Mesothelial cell of epicardium (in vitro differentiated cells): ENCODE results near the gene KLHL18. TPM values are rescaled to one million over a fixed set of nuclear protein-coding genes. Genes with fewer than 3 reads are reported as not detected.
A peak's percentile ranks its signal among the peaks of the same experiment; 100 is the strongest.

Experiments used
- DNase-seq, 2 experiments: peaks; one replicate each; pipeline ENCODE4 v3.0.0; 2021; ENCODE audit warnings: low spot score in 2 of 2; ENCODE audit not compliant: unreplicated experiment in 2 of 2
- H3K27ac Mint-ChIP-seq: 2 replicates; pipeline ENCODE4 v1.8.0; 2021; ENCODE audit warnings: mixed read lengths
- H3K27me3 Mint-ChIP-seq: 2 replicates; pipeline ENCODE4 v1.8.0; 2021; ENCODE audit warnings: low read depth, mixed read lengths
- H3K36me3 Mint-ChIP-seq: 2 replicates; pipeline ENCODE4 v1.8.0; 2021; ENCODE audit warnings: mixed read lengths
- H3K4me1 Mint-ChIP-seq: 2 replicates; pipeline ENCODE4 v1.8.0; 2021; ENCODE audit warnings: mixed read lengths
- H3K4me3 Mint-ChIP-seq: 2 replicates; pipeline ENCODE4 v1.8.0; 2021; ENCODE audit warnings: mild to moderate bottlenecking, moderate library complexity, mixed read lengths
- H3K9me3 Mint-ChIP-seq: 2 replicates; pipeline ENCODE4 v1.8.0; 2021; ENCODE audit warnings: mixed read lengths
- CTCF ChIP-seq: fragments of 200-600 bp; sonication (generic); IDR thresholded peaks from one replicate; pipeline ENCODE4 v1.5.0; 2021; ENCODE audit warnings: antibody characterized with exemption; ENCODE audit not compliant: unreplicated experiment
- total RNA-seq: library from RNA; stranded (reverse); gene quantifications from 3 replicates; pipeline ENCODE4 v1.2.1, GENCODE V29; 2021

The KLHL18 gene
- 21.9 to 28.5 TPM (median 26.8 TPM) in 3 replicates for total RNA-seq

GRCh38 chr3:47282424-47283192 is at the start of gene KLHL18, which contains the start of gene KIF9:
Gene KLHL18 (plus strand): TSS chr3:47282944. CDS start chr3:47282966, 22 bp downstream.
Gene KIF9 (minus strand): TSS chr3:47282799. CDS start chr3:47277374, 5,425 bp downstream.
- no peak for TF ChIP-seq CTCF
- Mint-ChIP-seq H3K36me3 (peaks cover 3% of the 10 kb centered on the region), H3K9me3 (no peaks in the 10 kb centered on the region), H3K27me3 (no peaks in the 10 kb centered on the region), H3K4me3 (peak within 1 kb of the TSS; percentile 97), H3K4me1 (peaks cover 8% of the 10 kb centered on the region), H3K27ac (peak within 1 kb of the TSS; percentile 100)
- DNase-seq, result peak; percentile 87 to 93

- no peaks in the 10 kb centered on the region for H3K4me1 Mint-ChIP-seq
- H3K27ac Mint-ChIP-seq, result no peak overlapping the region
- H3K27me3 Mint-ChIP-seq, result no peaks in the 10 kb centered on the region
- H3K36me3 Mint-ChIP-seq, result no peaks in the 10 kb centered on the region
- no peak overlapping the region for H3K4me3 Mint-ChIP-seq
- no peaks in the 10 kb centered on the region for H3K9me3 Mint-ChIP-seq
- no peak for DNase-seq
- no peak for TF ChIP-seq CTCF
These were observed 44.7 kb upstream of the KLHL18 start for GRCh38 chr3:47238017-47238416.

DNA sequence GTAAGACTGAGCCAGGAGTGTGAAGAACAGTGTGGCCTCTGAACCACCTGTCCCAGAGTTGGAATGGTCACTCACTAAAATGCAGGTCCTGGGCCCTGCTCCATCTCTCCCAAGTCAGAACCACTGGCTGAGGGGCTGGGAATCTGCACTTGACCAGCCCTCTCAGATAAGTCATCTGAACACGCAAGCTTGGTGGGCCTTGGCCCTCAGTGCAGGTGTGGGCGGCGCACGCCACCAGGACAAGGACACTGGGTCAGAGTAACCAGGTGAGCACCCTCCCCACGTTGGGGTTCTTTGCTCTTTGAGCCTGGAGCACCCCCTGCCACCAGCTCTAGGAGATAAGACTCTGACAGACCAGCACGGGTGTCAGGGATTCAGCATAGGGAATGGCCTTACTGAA is 42.8 kb upstream of the KLHL18 start:
- Mint-ChIP-seq H3K36me3 (no peaks in the 10 kb centered on the region), H3K4me1 (no peaks in the 10 kb centered on the region), H3K27me3 (no peaks in the 10 kb centered on the region), H3K27ac (no peak overlapping the region), H3K9me3 (no peaks in the 10 kb centered on the region), H3K4me3 (no peak overlapping the region)
- DNase-seq, result no peak
- no peak for TF ChIP-seq CTCF

DNA sequence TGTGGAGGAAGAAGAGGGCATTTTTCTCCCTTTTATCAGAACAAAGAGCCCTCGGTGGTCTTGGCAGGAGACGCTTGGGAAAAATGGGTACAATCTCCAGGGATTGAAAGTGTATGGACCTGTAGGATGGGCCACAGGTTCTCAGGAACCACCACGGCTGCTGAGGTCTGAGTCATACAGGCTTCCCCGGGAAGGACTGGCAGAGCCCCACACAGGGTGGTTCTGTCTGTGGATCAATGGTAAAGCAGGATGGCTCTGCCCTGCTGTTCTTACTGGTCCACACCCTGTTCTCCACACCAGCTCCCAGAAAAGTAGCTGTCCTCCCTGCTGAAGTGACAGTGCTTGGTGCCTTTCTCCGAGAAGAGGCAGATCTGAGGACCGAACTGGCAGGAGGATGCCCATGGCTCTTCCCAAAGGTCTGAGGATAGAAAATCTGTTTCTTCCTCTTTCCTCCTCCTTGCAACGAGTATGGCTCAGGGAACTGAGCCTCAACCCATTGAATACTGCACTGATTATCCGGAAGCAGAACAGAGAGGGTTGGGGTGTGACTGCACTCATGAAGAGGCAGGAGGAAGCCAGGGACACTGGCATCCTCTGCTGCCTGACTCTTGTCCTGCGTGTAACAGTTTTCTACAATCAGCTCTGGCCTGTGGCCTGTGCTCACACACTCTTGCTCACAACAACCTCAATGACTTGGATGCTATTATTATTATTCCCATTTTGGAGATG is 39.2 kb upstream of the KLHL18 start:
- Mint-ChIP-seq H3K4me3 (no peak overlapping the region), H3K36me3 (no peaks in the 10 kb centered on the region), H3K4me1 (no peaks in the 10 kb centered on the region), H3K27ac (no peak overlapping the region), H3K9me3 (no peaks in the 10 kb centered on the region), H3K27me3 (no peaks in the 10 kb centered on the region)
- no peak for DNase-seq
- TF ChIP-seq CTCF, result no peak

- Mint-ChIP-seq H3K27me3 (no peaks in the 10 kb centered on the region), H3K4me1 (no peaks in the 10 kb centered on the region), H3K9me3 (no peaks in the 10 kb centered on the region), H3K27ac (no peak overlapping the region), H3K36me3 (no peaks in the 10 kb centered on the region), H3K4me3 (no peak overlapping the region)
- no peak for TF ChIP-seq CTCF
- no peak for DNase-seq
These were observed 38.1 kb upstream of the KLHL18 start for GRCh38 chr3:47244531-47245100.
